LNCaP clone FGC (cell line): ENCODE measurements around the gene NFE2.

Experiments
- DNase-seq: peaks from one replicate; pipeline ENCODE4 v3.0.0-alpha.2; 2011; ENCODE audit warnings: low read depth
- H3K4me3 ChIP-seq: 2 replicates; pipeline ENCODE4 v1.5.1; 2011; ENCODE audit warnings: mild to moderate bottlenecking, low read depth, low read length, control low read depth
- TF ChIP-seq, protein P1 (sequence below): IDR thresholded peaks from 2 replicates; pipeline ENCODE4 v1.5.1; 2012; ENCODE audit warnings: mild to moderate bottlenecking; ENCODE audit not compliant: control insufficient read depth, insufficient read depth; ENCODE audit errors: extremely low read depth

The NFE2 gene

DNA sequence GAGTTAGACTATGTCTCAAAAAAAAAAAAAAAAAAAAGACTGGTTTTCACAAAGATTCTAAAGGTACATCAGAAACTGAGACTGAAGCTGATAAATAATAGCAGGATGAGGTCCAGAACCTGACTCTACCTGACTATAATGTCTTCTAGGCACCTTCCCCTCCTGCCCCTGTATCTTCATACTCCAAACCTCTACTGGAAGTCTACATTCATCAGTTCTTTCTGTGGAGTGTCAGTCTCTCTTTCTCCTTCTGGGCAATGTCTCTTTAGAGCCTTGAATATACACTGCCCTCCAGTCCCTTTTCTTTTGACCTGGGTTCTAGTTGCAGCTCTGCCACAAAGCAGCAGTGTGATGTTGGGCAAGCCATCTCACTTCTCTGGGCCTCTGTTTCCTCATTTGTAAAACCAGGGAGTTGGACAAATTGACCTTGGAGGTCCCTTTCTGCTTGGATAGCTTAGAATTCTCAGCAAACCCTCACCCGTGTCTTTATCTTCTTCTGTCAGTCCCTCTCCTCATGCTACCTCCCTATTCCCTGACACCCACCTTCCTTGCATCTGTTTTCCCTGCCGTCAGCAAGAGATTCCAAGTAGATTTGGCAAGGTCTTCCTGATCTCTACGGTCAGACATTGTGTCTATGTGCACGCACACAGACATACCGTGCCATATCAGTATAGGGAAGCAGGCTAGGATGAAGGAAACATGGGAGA lies 4.3 kb downstream of the NFE2 start:
- no peak overlapping the region for H3K4me3 ChIP-seq
- DNase-seq: no peak
- TF ChIP-seq, protein P1, sequence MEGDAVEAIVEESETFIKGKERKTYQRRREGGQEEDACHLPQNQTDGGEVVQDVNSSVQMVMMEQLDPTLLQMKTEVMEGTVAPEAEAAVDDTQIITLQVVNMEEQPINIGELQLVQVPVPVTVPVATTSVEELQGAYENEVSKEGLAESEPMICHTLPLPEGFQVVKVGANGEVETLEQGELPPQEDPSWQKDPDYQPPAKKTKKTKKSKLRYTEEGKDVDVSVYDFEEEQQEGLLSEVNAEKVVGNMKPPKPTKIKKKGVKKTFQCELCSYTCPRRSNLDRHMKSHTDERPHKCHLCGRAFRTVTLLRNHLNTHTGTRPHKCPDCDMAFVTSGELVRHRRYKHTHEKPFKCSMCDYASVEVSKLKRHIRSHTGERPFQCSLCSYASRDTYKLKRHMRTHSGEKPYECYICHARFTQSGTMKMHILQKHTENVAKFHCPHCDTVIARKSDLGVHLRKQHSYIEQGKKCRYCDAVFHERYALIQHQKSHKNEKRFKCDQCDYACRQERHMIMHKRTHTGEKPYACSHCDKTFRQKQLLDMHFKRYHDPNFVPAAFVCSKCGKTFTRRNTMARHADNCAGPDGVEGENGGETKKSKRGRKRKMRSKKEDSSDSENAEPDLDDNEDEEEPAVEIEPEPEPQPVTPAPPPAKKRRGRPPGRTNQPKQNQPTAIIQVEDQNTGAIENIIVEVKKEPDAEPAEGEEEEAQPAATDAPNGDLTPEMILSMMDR: no peak

GRCh38 chr12:54294953-54295566 lies 5.8 kb downstream of the NFE2 start:
- TF ChIP-seq, protein P1: no peak
- H3K4me3 ChIP-seq: no peak overlapping the region
- no peak for DNase-seq

GRCh38 chr12:54294152-54294952 lies 6.5 kb downstream of the NFE2 start:
- H3K4me3 ChIP-seq: no peak overlapping the region
- TF ChIP-seq, protein P1: peak; percentile 67
- DNase-seq: no peak

DNA sequence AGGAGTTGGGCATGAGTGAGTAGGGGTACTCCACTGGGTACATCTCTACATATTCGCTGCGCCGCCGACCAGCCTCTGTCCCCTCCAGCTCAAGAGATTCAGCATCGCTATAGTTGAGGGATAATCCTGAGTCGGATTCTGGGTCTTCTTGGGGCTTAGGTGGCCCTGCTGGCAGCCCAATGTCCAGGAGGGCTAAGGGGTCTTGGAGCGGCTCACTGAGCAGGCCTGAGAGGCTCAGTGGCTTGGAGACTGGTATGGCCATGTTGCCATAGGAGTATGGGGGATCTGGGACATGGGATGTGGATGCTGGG lies 7.9 kb downstream of the NFE2 start:
- TF ChIP-seq, protein P1: no peak
- no peak for DNase-seq
- no peak overlapping the region for H3K4me3 ChIP-seq

GRCh38 chr12:54292083-54292930 lies 8.5 kb downstream of the NFE2 start:
- TF ChIP-seq, protein P1: no peak
- no peak for DNase-seq
- no peak overlapping the region for H3K4me3 ChIP-seq

DNA sequence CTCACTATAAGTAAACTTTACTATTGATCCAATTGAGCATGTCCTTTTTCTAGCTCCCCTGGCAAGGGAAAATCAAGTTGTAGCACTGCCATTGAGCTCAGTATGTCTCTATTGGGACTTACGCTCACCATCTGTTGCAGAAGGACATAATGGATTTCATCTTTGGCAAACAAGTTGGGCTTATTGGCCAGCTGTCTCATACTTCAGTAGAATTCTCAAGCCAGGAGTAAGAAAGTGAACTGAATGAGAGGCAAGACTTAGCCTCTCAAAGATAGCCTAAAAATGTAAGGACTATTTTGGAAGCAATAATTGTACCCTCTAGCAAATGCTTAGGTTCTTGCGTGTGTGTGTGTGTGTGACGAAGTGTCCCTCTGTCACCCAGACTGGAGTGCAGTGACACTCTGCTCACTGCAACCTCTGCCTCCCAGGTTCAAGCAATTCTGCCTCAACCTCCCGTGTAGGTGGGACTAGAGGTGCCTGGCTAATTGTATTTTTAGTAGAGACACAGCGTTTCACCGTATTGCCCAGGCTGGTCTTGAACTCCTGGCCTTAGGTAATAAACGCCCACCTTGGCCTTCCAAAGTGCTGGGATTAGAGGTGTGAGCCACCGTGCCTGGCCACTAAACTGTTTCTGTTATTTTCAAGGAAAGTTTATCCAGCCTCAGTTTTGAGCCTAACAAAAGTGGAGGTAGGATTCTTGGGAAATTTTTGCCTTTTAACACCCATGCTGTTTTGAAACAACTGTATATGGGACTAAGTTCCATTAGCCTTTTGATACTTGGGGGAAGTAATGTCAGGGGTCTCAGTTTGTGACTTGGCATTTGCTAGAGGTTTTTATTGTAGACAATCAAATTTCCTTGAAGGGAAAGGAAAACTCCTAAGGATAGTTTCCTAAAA lies 13.3 kb downstream of the NFE2 start:
- H3K4me3 ChIP-seq: no peak overlapping the region
- no peak for DNase-seq
- TF ChIP-seq, protein P1: no peak
